ENCODE measurements around the gene LUZP1.

GRCh38 chr1:23133587-23133986 lies 35.1 kb downstream of the LUZP1 start:
- TF ChIP-seq POLR2A (IDR thresholded peaks at IDR 0.05; ENCODE audit: low read length) (no peak), GATA1 (IDR thresholded peaks at IDR 0.05; ENCODE audit: low read depth, low read length) (no peak)

Data from erythroblast (primary cell).